B cell (primary cell): Measurements from ENCODE around the gene CWF19L2. TPM values are rescaled to one million over a fixed set of nuclear protein-coding genes. Genes with fewer than 3 reads are reported as not detected.

Experiments used
- ATAC-seq: fragments of 200-7000 bp; cut with Tn5 transposase; one replicate; pipeline ENCODE4 v1.10.0; 2021; ENCODE audit warnings: low read depth, mild to moderate bottlenecking, moderate number of reproducible peaks, moderate library complexity
- CTCF ChIA-PET: fragments of 350-600 bp; sonication (Branson Sonifier 250); formaldehyde crosslinking; loops from one replicate; lab custom pipeline; 2021; ENCODE audit warnings: antibody characterized with exemption, inconsistent platforms; lab: Charles Lee
- POLR2A ChIA-PET: fragments of 350-600 bp; sonication (Branson Sonifier 250); formaldehyde crosslinking; loops from one replicate; lab custom pipeline; 2021; ENCODE audit warnings: antibody characterized with exemption; lab: Charles Lee
- DNase-seq: peaks from one replicate; pipeline ENCODE4 v3.0.0; 2013
- H2AFZ ChIP-seq: 2 replicates; pipeline ENCODE4 v1.6.1; 2012; ENCODE audit warnings: mild to moderate bottlenecking, low read depth, low read length; ENCODE audit not compliant: insufficient read depth, poor library complexity, severe bottlenecking
- H3K27ac ChIP-seq, 2 donors: 1 replicate in 1 of 2; 2 replicates in 1 of 2; pipeline ENCODE4 v1.5.1; 2012 to 2013; ENCODE audit warnings: low read length in 2 of 2, mild to moderate bottlenecking in 2 of 2, moderate library complexity in 1 of 2
- H3K27me3 ChIP-seq, 4 experiments: fragments of 200-600 bp in 1 of 4; sonication (generic) in 1 of 4; replicated peaks in 1 of 4; 1 replicate in 2 of 4; 2 replicates in 2 of 4; pipeline versions ENCODE4 v1.6.1 to v1.7.0; 2013 to 2016; ENCODE audit warnings: low read length in 3 of 4, mild to moderate bottlenecking in 2 of 4, mixed read lengths in 1 of 4, moderate library complexity in 1 of 4; ENCODE audit not compliant: insufficient read depth in 4 of 4, control insufficient read depth in 3 of 4; ENCODE audit errors: control extremely low read depth in 1 of 4
- H3K36me3 ChIP-seq, 2 experiments: replicated peaks in 1 of 2; 1 replicate in 1 of 2; 2 replicates in 1 of 2; pipeline versions ENCODE4 v1.6.1 to v1.7.1; 2013; ENCODE audit warnings: low read length in 1 of 2; ENCODE audit not compliant: insufficient read depth in 2 of 2, control insufficient read depth in 1 of 2; ENCODE audit errors: control extremely low read depth in 1 of 2, extremely low read depth in 1 of 2
- H3K4me1 ChIP-seq, 2 donors: fragments of 200-600 bp in 1 of 2; sonication (generic) in 1 of 2; 1 replicate in 1 of 2; 2 replicates in 1 of 2; pipeline versions ENCODE4 v1.5.1 to v1.6.1; 2013 to 2017; ENCODE audit warnings: low read length in 2 of 2; ENCODE audit not compliant: control insufficient read depth in 2 of 2, insufficient read depth in 2 of 2
- H3K4me2 ChIP-seq: replicated peaks from 2 replicates; pipeline ENCODE3; 2012; ENCODE audit warnings: mild to moderate bottlenecking, low read depth, low read length; ENCODE audit not compliant: poor library complexity, severe bottlenecking
- H3K4me3 ChIP-seq, 5 experiments: fragments of 200-600 bp in 1 of 5; sonication (generic) in 1 of 5; 1 replicate in 3 of 5; 2 replicates in 2 of 5; pipeline versions ENCODE4 v1.5.1 to v1.7.0; 2011 to 2016; ENCODE audit warnings: low read length in 4 of 5, mild to moderate bottlenecking in 4 of 5, low read depth in 2 of 5, control low read depth in 1 of 5, moderate library complexity in 1 of 5; ENCODE audit not compliant: insufficient read depth in 1 of 5; ENCODE audit errors: control extremely low read depth in 1 of 5, extremely low read depth in 1 of 5
- H3K79me2 ChIP-seq: fragments of 200-600 bp; sonication (generic); one replicate; pipeline ENCODE4 v1.6.0; 2016; ENCODE audit warnings: low read length; ENCODE audit not compliant: control insufficient read depth, insufficient read depth
- H3K9ac ChIP-seq: fragments of 200-600 bp; sonication (generic); 2 replicates; pipeline ENCODE4 v1.6.1; 2017; ENCODE audit warnings: mild to moderate bottlenecking, low read length, moderate library complexity
- H3K9me3 ChIP-seq, 3 donors: one replicate each; pipeline versions ENCODE4 v1.6.1 to v1.7.1; 2013; ENCODE audit warnings: low read length in 2 of 3; ENCODE audit not compliant: control insufficient read depth in 2 of 3, insufficient read depth in 1 of 3; ENCODE audit errors: control extremely low read depth in 1 of 3
- H4K20me1 ChIP-seq: 2 replicates; pipeline ENCODE4 v1.6.0; 2012; ENCODE audit warnings: mild to moderate bottlenecking, low read length; ENCODE audit not compliant: insufficient read depth, control insufficient read depth, poor library complexity, severe bottlenecking
- H3K27ac Mint-ChIP-seq: one replicate; pipeline ENCODE4 v1.8.0; 2021; ENCODE audit warnings: mixed read lengths
- H3K27me3 Mint-ChIP-seq: one replicate; pipeline ENCODE4 v1.8.0; 2021; ENCODE audit warnings: mixed read lengths
- H3K4me1 Mint-ChIP-seq: one replicate; pipeline ENCODE4 v1.8.0; 2021; ENCODE audit warnings: mixed read lengths
- H3K4me3 Mint-ChIP-seq: one replicate; pipeline ENCODE4 v1.8.0; 2021; ENCODE audit warnings: mixed read lengths
- H3K9me3 Mint-ChIP-seq: one replicate; pipeline ENCODE4 v1.8.0; 2022; ENCODE audit warnings: mixed read lengths; ENCODE audit not compliant: insufficient read depth
- EZH2 ChIP-seq: IDR thresholded peaks from 2 replicates; pipeline ENCODE4 v1.6.1; 2012; ENCODE audit warnings: borderline replicate concordance, low read depth, mild to moderate bottlenecking, moderate library complexity, low read length; ENCODE audit not compliant: insufficient read depth, poor library complexity, severe bottlenecking
- WGBS: methylation state at CpG from one replicate; pipeline ENCODE4 v1.1.5; 2013; ENCODE audit warnings: missing lambda C conversion rate; ENCODE audit not compliant: insufficient coverage; 5-methylcytosine and 5-hydroxymethylcytosine counted together
- intact Hi-C: fragments of 100-400 bp; cut with micrococcal nuclease; formaldehyde crosslinking; loops from one replicate; pipeline ENCODE4 v1.10.0; 2022
- polyA plus RNA-seq: library from polyadenylated mRNA; depleted of rRNA; stranded (reverse); fragments of >200 nt; gene quantifications from 2 replicates; pipeline ENCODE4 v1.2.3, GENCODE V29; 2012
- total RNA-seq, 2 donors: library from RNA; stranded (reverse); fragments of 120-200 nt in 1 of 2; gene quantifications; 1 replicate in 1 of 2; 2 replicates in 1 of 2; pipeline versions ENCODE4 v1.2.3 to v1.2.4, GENCODE V29; 2013 to 2022
- TF ChIP-seq, protein P1 (sequence below): fragments of 200-600 bp; IDR thresholded peaks from one replicate; pipeline ENCODE4 v1.8.0; 2022; ENCODE audit warnings: antibody characterized with exemption, mild to moderate bottlenecking

CWF19L2 gene
- total and polyA plus RNA-seq, 2 donors (not counting 1 experiment from before 2014, with no cell fraction given), result 2.4 to 44.3 TPM

DNA sequence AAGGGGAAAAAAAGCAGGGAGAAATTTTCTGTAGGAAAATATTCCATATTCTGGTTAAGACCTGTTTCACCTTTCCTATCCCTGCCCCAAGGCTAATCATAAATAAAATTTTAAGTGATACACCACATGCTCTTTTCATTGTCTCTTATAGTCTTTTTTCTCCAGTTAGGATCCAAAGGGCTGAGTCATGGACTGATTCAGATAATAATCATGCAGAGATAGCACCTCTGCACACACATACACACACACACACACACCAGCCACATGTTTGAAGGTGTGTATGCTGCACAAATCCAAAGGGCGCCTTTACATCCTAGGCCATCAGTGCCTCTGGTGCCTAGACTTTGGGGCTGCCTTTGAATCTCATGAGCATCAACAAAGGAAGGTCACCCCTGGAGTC is 35.5 kb upstream of the CWF19L2 start:
- no peak overlapping the region for H3K27ac ChIP-seq
- no peaks in the 10 kb centered on the region for H3K27me3 ChIP-seq
- H3K9me3 ChIP-seq, result peaks cover 0 to 4% (median 4%) of the 10 kb centered on the region in 3 donors
- no peaks in the 10 kb centered on the region for H3K79me2 ChIP-seq
- ATAC-seq, result no peak
- WGBS, result 100% methylated on average over 1 of the region's 1 CpG
- no peak overlapping the region for H3K27ac Mint-ChIP-seq
- TF ChIP-seq, protein P1, sequence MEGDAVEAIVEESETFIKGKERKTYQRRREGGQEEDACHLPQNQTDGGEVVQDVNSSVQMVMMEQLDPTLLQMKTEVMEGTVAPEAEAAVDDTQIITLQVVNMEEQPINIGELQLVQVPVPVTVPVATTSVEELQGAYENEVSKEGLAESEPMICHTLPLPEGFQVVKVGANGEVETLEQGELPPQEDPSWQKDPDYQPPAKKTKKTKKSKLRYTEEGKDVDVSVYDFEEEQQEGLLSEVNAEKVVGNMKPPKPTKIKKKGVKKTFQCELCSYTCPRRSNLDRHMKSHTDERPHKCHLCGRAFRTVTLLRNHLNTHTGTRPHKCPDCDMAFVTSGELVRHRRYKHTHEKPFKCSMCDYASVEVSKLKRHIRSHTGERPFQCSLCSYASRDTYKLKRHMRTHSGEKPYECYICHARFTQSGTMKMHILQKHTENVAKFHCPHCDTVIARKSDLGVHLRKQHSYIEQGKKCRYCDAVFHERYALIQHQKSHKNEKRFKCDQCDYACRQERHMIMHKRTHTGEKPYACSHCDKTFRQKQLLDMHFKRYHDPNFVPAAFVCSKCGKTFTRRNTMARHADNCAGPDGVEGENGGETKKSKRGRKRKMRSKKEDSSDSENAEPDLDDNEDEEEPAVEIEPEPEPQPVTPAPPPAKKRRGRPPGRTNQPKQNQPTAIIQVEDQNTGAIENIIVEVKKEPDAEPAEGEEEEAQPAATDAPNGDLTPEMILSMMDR, result no peak
- TF ChIP-seq EZH2, result no peak
- H3K9ac ChIP-seq, result no peak overlapping the region
- peaks cover 2% of the 10 kb centered on the region for H3K9me3 Mint-ChIP-seq
- H4K20me1 ChIP-seq, result no peaks in the 10 kb centered on the region
- ChIA-PET CTCF (no interaction called here), POLR2A (no interaction called here)
- DNase-seq, result no peak
- H3K4me1 Mint-ChIP-seq, result no peaks in the 10 kb centered on the region
- no peaks in the 10 kb centered on the region for H3K36me3 ChIP-seq
- intact Hi-C loops, result no loop called here
- peaks cover 9% of the 10 kb centered on the region for H3K27me3 Mint-ChIP-seq
- H2AFZ ChIP-seq, result no peak overlapping the region
- H3K4me3 ChIP-seq, result no peak overlapping the region
- H3K4me2 ChIP-seq, result no peak overlapping the region
- no peaks in the 10 kb centered on the region for H3K4me1 ChIP-seq
- no peak overlapping the region for H3K4me3 Mint-ChIP-seq

DNA sequence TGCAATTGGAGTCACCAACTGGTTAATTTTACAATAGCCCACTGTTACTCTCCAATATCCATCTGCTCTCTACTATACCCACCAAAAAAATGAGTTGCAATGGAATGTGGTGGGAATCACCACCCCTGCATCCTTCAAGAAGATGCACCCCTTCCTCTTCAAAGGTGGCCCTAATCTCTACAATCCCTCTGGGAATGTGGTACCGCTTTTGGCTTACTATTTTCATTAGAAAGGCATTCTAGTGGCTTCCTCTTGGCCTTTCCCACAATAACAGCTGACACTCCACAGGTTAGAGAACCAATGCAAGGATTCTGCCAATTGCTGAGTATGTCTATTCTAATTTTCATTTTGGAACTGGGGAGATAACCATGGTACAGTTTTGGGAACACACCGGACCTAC is 33.2 kb upstream of the CWF19L2 start:
- Histone ChIP-seq H3K36me3 (no peaks in the 10 kb centered on the region), H3K9me3 (peaks cover 0 to 4% (median 0%) of the 10 kb centered on the region in 3 donors), H3K4me1 (no peaks in the 10 kb centered on the region), H2AFZ (no peak overlapping the region), H3K9ac (no peak overlapping the region), H3K27me3 (no peaks in the 10 kb centered on the region), H3K27ac (no peak overlapping the region), H4K20me1 (no peaks in the 10 kb centered on the region), H3K79me2 (no peaks in the 10 kb centered on the region), H3K4me2 (no peak overlapping the region), H3K4me3 (no peak overlapping the region)
- ATAC-seq (no peak), DNase-seq (no peak)
- Mint-ChIP-seq H3K27ac (no peak overlapping the region), H3K4me3 (no peak overlapping the region), H3K27me3 (peaks cover 9% of the 10 kb centered on the region), H3K4me1 (no peaks in the 10 kb centered on the region), H3K9me3 (peaks cover 2% of the 10 kb centered on the region)
- ChIA-PET CTCF (no interaction called here), POLR2A (no interaction called here)
- no peak for TF ChIP-seq EZH2
- TF ChIP-seq, protein P1, result no peak
- intact Hi-C loops, result no loop called here
- 86% methylated on average over 2 of the region's 2 CpGs for WGBS
